Subcutaneous adipose tissue (tissue), 4 donors: Measurements from ENCODE around the gene CD40LG. TPM values are rescaled to one million over a fixed set of nuclear protein-coding genes. Genes with fewer than 3 reads are reported as not detected.

Experiments
- total RNA-seq, 4 donors: library from RNA; depleted of rRNA; stranded (reverse); fragments of >200 nt; gene quantifications; one replicate each; pipeline ENCODE4 v1.1.0, GENCODE V29; 2016
- TF ChIP-seq, protein P1 (sequence below): fragments of 450-650 bp; IDR thresholded peaks from one replicate; pipeline ENCODE4 v1.5.1; 2016; ENCODE audit warnings: low read depth, mild to moderate bottlenecking, control low read depth, antibody characterized with exemption, moderate library complexity

CD40LG gene
- total RNA-seq, 4 donors from 2014 or later, result 0.33 to 0.51 TPM; not detected in 2

DNA sequence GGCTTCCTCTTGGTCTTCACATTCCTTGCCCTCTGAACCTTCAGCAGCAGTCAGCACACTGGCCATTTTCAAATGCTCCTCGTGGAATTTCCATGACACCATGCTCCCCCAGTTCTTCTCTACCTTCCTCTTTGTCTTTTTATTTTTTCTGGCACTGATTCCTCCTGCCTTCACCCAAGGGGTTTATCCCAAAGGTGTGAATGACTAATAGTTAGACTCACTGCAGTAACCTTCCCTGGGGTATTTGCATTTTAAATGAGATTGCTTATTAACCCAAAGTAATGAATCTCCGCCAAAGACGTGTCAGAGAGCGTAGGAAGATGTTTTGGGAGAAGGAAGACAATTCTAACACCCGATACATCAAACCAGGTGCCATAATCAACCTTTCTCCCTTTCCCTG, 36.2 kb downstream of the CD40LG start:
- TF ChIP-seq, protein P1, sequence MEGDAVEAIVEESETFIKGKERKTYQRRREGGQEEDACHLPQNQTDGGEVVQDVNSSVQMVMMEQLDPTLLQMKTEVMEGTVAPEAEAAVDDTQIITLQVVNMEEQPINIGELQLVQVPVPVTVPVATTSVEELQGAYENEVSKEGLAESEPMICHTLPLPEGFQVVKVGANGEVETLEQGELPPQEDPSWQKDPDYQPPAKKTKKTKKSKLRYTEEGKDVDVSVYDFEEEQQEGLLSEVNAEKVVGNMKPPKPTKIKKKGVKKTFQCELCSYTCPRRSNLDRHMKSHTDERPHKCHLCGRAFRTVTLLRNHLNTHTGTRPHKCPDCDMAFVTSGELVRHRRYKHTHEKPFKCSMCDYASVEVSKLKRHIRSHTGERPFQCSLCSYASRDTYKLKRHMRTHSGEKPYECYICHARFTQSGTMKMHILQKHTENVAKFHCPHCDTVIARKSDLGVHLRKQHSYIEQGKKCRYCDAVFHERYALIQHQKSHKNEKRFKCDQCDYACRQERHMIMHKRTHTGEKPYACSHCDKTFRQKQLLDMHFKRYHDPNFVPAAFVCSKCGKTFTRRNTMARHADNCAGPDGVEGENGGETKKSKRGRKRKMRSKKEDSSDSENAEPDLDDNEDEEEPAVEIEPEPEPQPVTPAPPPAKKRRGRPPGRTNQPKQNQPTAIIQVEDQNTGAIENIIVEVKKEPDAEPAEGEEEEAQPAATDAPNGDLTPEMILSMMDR, result no peak

DNA sequence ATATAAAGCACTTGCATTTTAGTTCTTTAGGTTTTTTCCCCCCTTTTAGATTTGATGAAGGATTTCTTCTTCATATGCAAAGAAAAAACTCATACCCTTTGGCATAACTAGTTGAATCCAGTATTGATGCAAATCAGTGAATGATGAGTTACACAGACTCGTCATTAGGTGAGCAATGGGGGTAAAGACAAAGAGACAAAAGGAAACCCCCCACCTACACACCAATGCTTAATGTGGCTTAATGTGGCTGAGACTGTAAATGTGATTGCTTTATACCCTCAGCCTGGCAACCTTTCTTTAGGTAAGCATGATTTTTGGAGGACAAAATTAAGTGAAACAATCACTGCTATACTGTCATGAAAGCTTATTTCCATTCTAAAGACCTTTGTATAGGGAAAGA, 39.5 kb downstream of the CD40LG start:
- TF ChIP-seq, protein P1, result no peak

DNA sequence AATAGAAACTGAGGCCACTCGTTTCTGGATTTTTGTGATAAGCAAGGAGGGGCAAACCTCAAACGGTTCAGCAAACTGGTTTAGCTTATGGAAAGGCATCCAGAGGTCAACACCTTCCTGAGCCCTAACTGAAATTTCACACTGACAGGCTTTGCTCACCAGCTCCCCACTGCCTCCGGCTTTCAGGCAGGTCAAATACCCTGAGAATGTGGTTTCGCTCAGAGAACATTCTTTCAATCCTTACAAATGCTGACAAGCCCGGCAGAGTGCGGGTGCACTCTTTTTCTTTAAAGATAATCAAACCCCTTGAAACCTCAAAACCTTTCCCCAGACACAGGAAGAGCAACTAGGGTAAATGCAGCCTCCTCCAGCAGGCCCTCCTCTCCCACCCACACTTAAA, 41.5 kb downstream of the CD40LG start:
- TF ChIP-seq, protein P1, result no peak

DNA sequence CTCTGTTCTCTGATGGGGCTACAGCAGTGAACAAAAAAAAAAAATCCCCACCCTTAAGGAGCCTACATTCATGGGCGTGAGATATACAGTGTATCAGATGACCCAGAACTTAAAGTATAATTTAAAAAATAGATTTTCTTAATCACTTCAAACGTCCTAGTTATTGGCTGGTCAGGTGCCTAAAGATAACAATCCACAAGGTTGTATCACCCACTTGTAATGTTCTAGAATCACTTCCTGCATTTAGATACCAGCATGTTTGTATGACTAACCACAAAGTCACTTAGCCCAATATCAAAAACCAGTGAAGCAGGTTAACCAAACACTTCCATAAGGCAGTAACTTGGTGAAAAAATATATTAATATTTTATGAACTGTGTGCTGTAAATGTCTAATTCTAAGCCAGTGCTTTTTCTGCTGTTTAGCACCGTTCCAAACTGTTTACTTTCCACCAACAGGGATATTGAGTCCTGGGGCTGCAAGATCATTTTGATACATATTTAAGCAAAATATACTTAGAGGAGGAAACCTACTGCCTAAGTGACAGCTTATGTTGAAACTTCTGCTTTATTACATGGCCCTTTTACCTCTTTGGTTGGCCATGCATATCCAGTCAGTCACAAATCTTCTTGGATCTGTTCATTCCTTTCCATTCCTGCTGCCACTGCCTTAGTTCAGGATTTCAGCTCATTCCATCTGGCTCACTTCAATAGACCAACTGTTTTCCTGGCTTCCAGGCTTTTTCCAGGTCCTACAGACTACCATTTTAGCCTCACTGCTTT, 43.3 kb downstream of the CD40LG start:
- TF ChIP-seq, protein P1, result no peak

DNA sequence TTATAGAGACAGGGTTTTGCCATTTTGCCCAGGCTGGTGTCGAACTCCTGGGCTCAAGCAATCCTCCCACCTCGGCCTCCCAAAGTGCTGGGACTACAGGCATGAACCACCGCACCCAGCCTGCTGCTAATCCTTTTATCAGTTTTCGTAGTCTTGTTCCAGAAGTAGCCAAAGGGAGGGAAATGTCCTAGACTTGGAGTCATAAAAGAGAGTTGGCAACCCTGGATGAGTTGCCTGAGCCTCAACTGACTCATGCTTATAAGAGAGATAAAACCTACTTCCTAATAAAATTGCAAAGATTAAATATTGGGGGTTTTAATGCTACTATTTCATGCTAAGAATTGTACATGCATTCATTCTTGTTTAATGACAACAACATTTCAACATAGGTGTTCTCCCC, 44.3 kb downstream of the CD40LG start:
- TF ChIP-seq, protein P1, result no peak

DNA sequence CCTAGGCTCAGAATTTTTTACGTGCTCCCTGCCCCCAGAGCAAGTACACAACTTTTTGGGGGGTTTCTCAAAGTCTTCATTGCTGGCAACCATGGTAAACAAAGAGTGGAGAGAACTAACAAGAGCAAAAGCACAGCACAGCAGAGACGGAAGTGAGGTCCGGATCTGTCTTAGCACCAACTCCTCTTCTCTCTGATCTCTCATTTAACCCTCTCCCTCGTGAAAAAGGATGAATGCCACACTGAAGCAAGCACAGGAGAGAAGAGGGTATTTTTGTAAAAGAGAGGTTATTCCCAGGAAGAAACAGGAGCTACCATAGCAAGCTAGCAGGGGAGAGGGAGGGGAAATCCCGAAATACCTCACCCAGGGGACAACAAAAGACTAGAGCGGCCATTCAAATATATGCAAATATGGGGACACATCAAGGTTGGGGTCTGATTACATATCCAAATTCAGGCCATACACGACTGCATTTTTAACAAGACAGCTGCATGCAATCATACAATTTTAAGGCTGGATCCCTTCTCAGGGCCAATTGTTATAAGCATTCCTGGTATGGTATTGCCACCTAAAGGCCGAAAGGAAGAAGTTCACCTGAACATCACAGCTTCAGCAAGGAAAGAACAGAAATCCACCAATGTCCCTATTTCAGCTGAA, 46.6 kb downstream of the CD40LG start:
- TF ChIP-seq, protein P1, result no peak

DNA sequence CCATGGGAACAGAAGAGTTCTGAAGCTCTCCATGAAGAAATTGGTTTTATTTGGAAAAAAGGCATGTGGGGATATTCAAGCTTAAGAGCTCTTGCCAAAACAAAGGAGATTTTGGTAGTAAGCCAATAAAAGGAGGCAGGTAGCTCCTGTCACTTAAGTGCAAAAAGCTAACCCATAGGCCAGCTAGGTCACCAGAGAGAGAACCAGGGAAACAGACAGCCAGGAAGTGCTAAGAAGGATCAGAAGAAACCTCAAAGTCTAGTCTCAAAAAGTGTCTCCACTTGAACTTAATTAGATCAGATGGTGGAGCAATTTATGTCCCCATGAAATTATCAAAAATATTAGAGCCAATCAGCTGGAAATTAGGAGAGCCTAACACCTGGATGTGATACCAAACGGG, 49.2 kb downstream of the CD40LG start:
- TF ChIP-seq, protein P1, result no peak
